ENCODE results near the gene EFCAB12.

- TF ChIP-seq, protein P1, sequence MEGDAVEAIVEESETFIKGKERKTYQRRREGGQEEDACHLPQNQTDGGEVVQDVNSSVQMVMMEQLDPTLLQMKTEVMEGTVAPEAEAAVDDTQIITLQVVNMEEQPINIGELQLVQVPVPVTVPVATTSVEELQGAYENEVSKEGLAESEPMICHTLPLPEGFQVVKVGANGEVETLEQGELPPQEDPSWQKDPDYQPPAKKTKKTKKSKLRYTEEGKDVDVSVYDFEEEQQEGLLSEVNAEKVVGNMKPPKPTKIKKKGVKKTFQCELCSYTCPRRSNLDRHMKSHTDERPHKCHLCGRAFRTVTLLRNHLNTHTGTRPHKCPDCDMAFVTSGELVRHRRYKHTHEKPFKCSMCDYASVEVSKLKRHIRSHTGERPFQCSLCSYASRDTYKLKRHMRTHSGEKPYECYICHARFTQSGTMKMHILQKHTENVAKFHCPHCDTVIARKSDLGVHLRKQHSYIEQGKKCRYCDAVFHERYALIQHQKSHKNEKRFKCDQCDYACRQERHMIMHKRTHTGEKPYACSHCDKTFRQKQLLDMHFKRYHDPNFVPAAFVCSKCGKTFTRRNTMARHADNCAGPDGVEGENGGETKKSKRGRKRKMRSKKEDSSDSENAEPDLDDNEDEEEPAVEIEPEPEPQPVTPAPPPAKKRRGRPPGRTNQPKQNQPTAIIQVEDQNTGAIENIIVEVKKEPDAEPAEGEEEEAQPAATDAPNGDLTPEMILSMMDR (IDR thresholded peaks at IDR 0.05), result no peak
- TF ChIP-seq EZH2phosphoT487 (IDR thresholded peaks at IDR 0.05) (no peak), EZH2 (IDR thresholded peaks at IDR 0.05) (no peak)
Observed at GRCh38 chr3:129377615-129378014, 50.8 kb downstream of the EFCAB12 start.

Data from neural progenitor cell (in vitro differentiated cells).